Esophagus muscularis mucosa (tissue), 4 donors: ENCODE results near the gene ARHGAP4.

Experiments used
- EP300 ChIP-seq: sonication (generic); formaldehyde crosslinking; IDR thresholded peaks from one replicate; pipeline ENCODE4 v1.6.1; 2017; ENCODE audit warnings: antibody characterized with exemption
- POLR2A ChIP-seq: fragments of 450-650 bp; IDR thresholded peaks from one replicate; pipeline ENCODE4 v1.6.1; 2017; ENCODE audit warnings: antibody characterized with exemption, moderate library complexity, mild to moderate bottlenecking, low read depth
- TF ChIP-seq, protein P1 (sequence below), 3 experiments: fragments of 200-600 bp in 2 of 3; fragments of 450-650 bp in 1 of 3; sonication (generic) in 2 of 3; IDR thresholded peaks; one replicate each; pipeline ENCODE4 v1.5.1; 2017 to 2019; ENCODE audit warnings: antibody characterized with exemption in 3 of 3, mild to moderate bottlenecking in 2 of 3, moderate library complexity in 1 of 3

DNA sequence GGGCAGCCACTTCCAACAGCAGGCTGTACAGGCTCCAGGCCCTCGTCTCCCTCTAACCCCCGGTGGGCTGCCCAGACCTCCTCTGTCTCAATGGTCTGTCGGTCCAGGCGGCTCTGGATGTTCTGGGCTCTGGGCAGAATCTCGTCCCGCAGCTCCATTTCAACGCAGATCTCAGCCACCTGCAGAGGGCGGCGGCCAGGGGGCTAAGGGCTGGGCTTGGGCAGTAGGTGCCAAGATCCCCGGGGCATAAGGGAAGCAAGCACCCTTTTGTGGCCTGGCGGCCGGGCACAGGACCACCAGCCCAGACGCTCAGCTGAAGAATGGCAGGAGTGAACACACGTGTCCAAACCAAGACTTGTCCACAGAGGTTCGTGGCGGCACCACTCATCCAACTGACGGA, 12.4 kb downstream of the ARHGAP4 start:
- TF ChIP-seq, protein P1, sequence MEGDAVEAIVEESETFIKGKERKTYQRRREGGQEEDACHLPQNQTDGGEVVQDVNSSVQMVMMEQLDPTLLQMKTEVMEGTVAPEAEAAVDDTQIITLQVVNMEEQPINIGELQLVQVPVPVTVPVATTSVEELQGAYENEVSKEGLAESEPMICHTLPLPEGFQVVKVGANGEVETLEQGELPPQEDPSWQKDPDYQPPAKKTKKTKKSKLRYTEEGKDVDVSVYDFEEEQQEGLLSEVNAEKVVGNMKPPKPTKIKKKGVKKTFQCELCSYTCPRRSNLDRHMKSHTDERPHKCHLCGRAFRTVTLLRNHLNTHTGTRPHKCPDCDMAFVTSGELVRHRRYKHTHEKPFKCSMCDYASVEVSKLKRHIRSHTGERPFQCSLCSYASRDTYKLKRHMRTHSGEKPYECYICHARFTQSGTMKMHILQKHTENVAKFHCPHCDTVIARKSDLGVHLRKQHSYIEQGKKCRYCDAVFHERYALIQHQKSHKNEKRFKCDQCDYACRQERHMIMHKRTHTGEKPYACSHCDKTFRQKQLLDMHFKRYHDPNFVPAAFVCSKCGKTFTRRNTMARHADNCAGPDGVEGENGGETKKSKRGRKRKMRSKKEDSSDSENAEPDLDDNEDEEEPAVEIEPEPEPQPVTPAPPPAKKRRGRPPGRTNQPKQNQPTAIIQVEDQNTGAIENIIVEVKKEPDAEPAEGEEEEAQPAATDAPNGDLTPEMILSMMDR (IDR thresholded peaks at IDR 0.05): no peak
- TF ChIP-seq EP300 (no peak), POLR2A (no peak)
